GM15510 (cell line): ENCODE data around the gene LPAR5.

Experiments used
- POLR2A ChIP-seq: IDR thresholded peaks from 3 replicates; pipeline ENCODE4 v1.6.1; 2011; ENCODE audit warnings: borderline replicate concordance; ENCODE audit not compliant: insufficient read length; ENCODE audit errors: extremely low read depth

Gene LPAR5

GRCh38 chr12:6605421-6606330 is 30.1 kb downstream of the LPAR5 start:
- TF ChIP-seq POLR2A: no peak

GRCh38 chr12:6604259-6605029 is 31.3 kb downstream of the LPAR5 start:
- no peak for TF ChIP-seq POLR2A

- no peak for TF ChIP-seq POLR2A
Measured at GRCh38 chr12:6603095-6603567, 32.6 kb downstream of the LPAR5 start.

- TF ChIP-seq POLR2A: no peak
Measured at GRCh38 chr12:6602526-6602925, 33.2 kb downstream of the LPAR5 start.

- no peak for TF ChIP-seq POLR2A
Measured at GRCh38 chr12:6592087-6592486, 43.7 kb downstream of the LPAR5 start.

GRCh38 chr12:6584293-6584692 is 51.5 kb downstream of the LPAR5 start:
- no peak for TF ChIP-seq POLR2A

- no peak for TF ChIP-seq POLR2A
Measured at GRCh38 chr12:6582959-6583358, 52.8 kb downstream of the LPAR5 start.

- TF ChIP-seq POLR2A: no peak
Measured at GRCh38 chr12:6582196-6582595, 53.6 kb downstream of the LPAR5 start.

GRCh38 chr12:6575648-6576047 is 60.1 kb downstream of the LPAR5 start:
- no peak for TF ChIP-seq POLR2A

GRCh38 chr12:6574576-6575295 is 61.0 kb downstream of the LPAR5 start:
- TF ChIP-seq POLR2A: no peak

- no peak for TF ChIP-seq POLR2A
Measured at GRCh38 chr12:6573001-6573400, 62.8 kb downstream of the LPAR5 start.

- no peak for TF ChIP-seq POLR2A
Measured at GRCh38 chr12:6570264-6570887, 65.4 kb downstream of the LPAR5 start.

GRCh38 chr12:6569786-6570185 is 66.0 kb downstream of the LPAR5 start:
- no peak for TF ChIP-seq POLR2A

GRCh38 chr12:6569312-6569711 is 66.4 kb downstream of the LPAR5 start:
- TF ChIP-seq POLR2A: no peak
